Gastroesophageal sphincter (tissue), 3 donors: ENCODE measurements around the gene EML4.

Experiments used
- CTCF ChIP-seq, 4 experiments: fragments of 200-600 bp in 2 of 4; fragments of 450-650 bp in 2 of 4; sonication (generic) in 1 of 4; IDR thresholded peaks; one replicate each; pipeline ENCODE4 v1.5.1; 2017 to 2019; ENCODE audit warnings: antibody characterized with exemption in 4 of 4, mild to moderate bottlenecking in 2 of 4, moderate library complexity in 2 of 4
- EP300 ChIP-seq: sonication (generic); formaldehyde crosslinking; IDR thresholded peaks from one replicate; pipeline ENCODE4 v1.6.1; 2017; ENCODE audit warnings: antibody characterized with exemption, mild to moderate bottlenecking
- POLR2A ChIP-seq, 2 donors: fragments of 450-650 bp; IDR thresholded peaks; one replicate each; pipeline ENCODE4 v1.6.1; 2017; ENCODE audit warnings: antibody characterized with exemption in 2 of 2, mild to moderate bottlenecking in 2 of 2, moderate library complexity in 1 of 2
- POLR2AphosphoS5 ChIP-seq: sonication (generic); formaldehyde crosslinking; IDR thresholded peaks from one replicate; pipeline ENCODE4 v1.6.1; 2017; ENCODE audit warnings: antibody characterized with exemption

DNA sequence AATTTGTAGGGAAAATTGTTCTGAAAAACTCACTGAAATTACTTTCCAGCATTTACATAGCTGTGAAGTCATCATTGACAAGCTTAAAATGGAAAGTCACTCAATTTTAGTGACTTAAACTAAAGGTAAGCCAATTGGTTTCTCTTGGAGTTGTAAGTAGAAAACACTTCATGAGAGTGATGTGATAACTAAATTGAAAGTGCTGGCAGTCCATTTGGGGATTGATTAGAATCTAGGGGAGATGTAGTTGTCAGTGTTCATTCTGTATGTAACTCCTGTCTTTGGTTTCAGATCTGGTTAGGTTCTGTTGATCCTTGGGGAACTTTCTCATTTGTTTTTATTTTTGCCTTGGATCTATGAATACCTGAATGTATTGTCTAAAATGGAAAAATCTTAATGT is 138.0 kb downstream of the EML4 start:
- no peak for TF ChIP-seq CTCF (IDR thresholded peaks at IDR 0.05)
- TF ChIP-seq POLR2A (IDR thresholded peaks at IDR 0.05): no peak
- no peak for TF ChIP-seq EP300
- no peak for TF ChIP-seq POLR2AphosphoS5
